Fibroblast of lung (primary cell): Measurements from ENCODE around the gene PRX. TPM values are rescaled to one million over a fixed set of nuclear protein-coding genes. Genes with fewer than 3 reads are reported as not detected.

ENCODE experiments used
- DNase-seq, 2 donors: peaks; one replicate each; pipeline versions ENCODE4 v3.0.0 to v3.0.0-alpha.2; 2010; ENCODE audit warnings: low read depth in 2 of 2
- H2AFZ ChIP-seq: 2 replicates; pipeline ENCODE4 v1.5.1; 2012; ENCODE audit warnings: low read length, control low read depth, inconsistent platforms
- H3K27ac ChIP-seq: 2 replicates; pipeline ENCODE4 v1.5.1; 2011; ENCODE audit warnings: low read length, control low read depth; ENCODE audit not compliant: insufficient read depth
- H3K27me3 ChIP-seq: 2 replicates; pipeline ENCODE4 v1.5.1; 2011; ENCODE audit warnings: mild to moderate bottlenecking, low read length; ENCODE audit not compliant: control insufficient read depth, insufficient read depth
- H3K36me3 ChIP-seq: 2 replicates; pipeline ENCODE4 v1.5.1; 2011; ENCODE audit warnings: low read length; ENCODE audit not compliant: control insufficient read depth, insufficient read depth
- H3K4me1 ChIP-seq: 2 replicates; pipeline ENCODE4 v1.5.1; 2011; ENCODE audit warnings: low read length; ENCODE audit not compliant: control insufficient read depth, insufficient read depth; ENCODE audit errors: extremely low read depth
- H3K4me2 ChIP-seq: 2 replicates; pipeline ENCODE4 v1.5.1; 2011; ENCODE audit warnings: low read length, control low read depth; ENCODE audit not compliant: insufficient read depth; ENCODE audit errors: extremely low read depth
- H3K4me3 ChIP-seq, 4 experiments: fragments of 200-600 bp in 1 of 4; sonication (generic) in 1 of 4; replicated peaks in 1 of 4; 2 replicates each; pipeline ENCODE4 v1.5.1; 2011 to 2016; ENCODE audit warnings: low read length in 4 of 4, low read depth in 3 of 4, mild to moderate bottlenecking in 3 of 4, control low read depth in 2 of 4, inconsistent platforms in 1 of 4, mixed read lengths in 1 of 4; ENCODE audit not compliant: insufficient read depth in 1 of 4; ENCODE audit errors: control extremely low read depth in 1 of 4
- H3K79me2 ChIP-seq: 2 replicates; pipeline ENCODE4 v1.5.1; 2012; ENCODE audit warnings: mild to moderate bottlenecking, low read length, inconsistent platforms; ENCODE audit not compliant: control insufficient read depth, insufficient read depth
- H3K9ac ChIP-seq: 2 replicates; pipeline ENCODE4 v1.5.1; 2011; ENCODE audit warnings: mild to moderate bottlenecking, low read length, control low read depth; ENCODE audit not compliant: insufficient read depth
- H3K9me3 ChIP-seq: 2 replicates; pipeline ENCODE4 v1.5.1; 2012; ENCODE audit warnings: low read depth, low read length; ENCODE audit not compliant: control insufficient read depth, insufficient read depth
- H4K20me1 ChIP-seq: 2 replicates; pipeline ENCODE4 v1.5.1; 2011; ENCODE audit warnings: low read length; ENCODE audit not compliant: control insufficient read depth, insufficient read depth; ENCODE audit errors: extremely low read depth
- EZH2 ChIP-seq: IDR thresholded peaks from 2 replicates; pipeline ENCODE4 v1.5.1; 2012; ENCODE audit warnings: low read length, control low read depth, mild to moderate bottlenecking; ENCODE audit errors: missing control alignments
- polyA plus RNA-seq, 2 donors: library from polyadenylated mRNA; depleted of rRNA in 1 of 2; stranded (reverse) in 1 of 2; unstranded in 1 of 2; fragments of >200 nt; gene quantifications; 2 replicates each; pipeline ENCODE4 v1.2.1, GENCODE V29; 2011 to 2012; ENCODE audit warnings: missing spikeins in 1 of 2
- total RNA-seq: library from RNA; depleted of rRNA; stranded (reverse); fragments of >200 nt; gene quantifications from 2 replicates; pipeline ENCODE4 v1.2.1, GENCODE V29; 2014
- TF ChIP-seq, protein P1 (sequence below), 2 donors: IDR thresholded peaks in 1 of 2; conservative IDR thresholded peaks in 1 of 2; 1 replicate in 1 of 2; 2 replicates in 1 of 2; pipeline ENCODE4 v1.5.1; 2011 to 2012; ENCODE audit warnings: low read length in 2 of 2, control low read depth in 1 of 2, inconsistent platforms in 1 of 2, low read depth in 1 of 2, mild to moderate bottlenecking in 1 of 2

Gene PRX
- total and polyA plus RNA-seq, 2 donors (not counting 1 experiment from before 2014, with no cell fraction given) = 0.91 to 3.6 TPM

- no peak for TF ChIP-seq EZH2
- TF ChIP-seq, protein P1, sequence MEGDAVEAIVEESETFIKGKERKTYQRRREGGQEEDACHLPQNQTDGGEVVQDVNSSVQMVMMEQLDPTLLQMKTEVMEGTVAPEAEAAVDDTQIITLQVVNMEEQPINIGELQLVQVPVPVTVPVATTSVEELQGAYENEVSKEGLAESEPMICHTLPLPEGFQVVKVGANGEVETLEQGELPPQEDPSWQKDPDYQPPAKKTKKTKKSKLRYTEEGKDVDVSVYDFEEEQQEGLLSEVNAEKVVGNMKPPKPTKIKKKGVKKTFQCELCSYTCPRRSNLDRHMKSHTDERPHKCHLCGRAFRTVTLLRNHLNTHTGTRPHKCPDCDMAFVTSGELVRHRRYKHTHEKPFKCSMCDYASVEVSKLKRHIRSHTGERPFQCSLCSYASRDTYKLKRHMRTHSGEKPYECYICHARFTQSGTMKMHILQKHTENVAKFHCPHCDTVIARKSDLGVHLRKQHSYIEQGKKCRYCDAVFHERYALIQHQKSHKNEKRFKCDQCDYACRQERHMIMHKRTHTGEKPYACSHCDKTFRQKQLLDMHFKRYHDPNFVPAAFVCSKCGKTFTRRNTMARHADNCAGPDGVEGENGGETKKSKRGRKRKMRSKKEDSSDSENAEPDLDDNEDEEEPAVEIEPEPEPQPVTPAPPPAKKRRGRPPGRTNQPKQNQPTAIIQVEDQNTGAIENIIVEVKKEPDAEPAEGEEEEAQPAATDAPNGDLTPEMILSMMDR (conservative IDR thresholded peaks at IDR 0.05 in 1 of 2, IDR thresholded peaks at IDR 0.05 in 1 of 2; ENCODE audit: low read depth in 1 of 2, low read length in 2 of 2) = no peak
- no peak overlapping the region for H3K27ac ChIP-seq
- no peak overlapping the region for H2AFZ ChIP-seq
- no peaks in the 10 kb centered on the region for H4K20me1 ChIP-seq
- no peak for DNase-seq
- no peaks in the 10 kb centered on the region for H3K9me3 ChIP-seq
- H3K4me2 ChIP-seq = no peak overlapping the region
- no peaks in the 10 kb centered on the region for H3K36me3 ChIP-seq
- H3K9ac ChIP-seq = no peak overlapping the region
- no peaks in the 10 kb centered on the region for H3K4me1 ChIP-seq
- H3K4me3 ChIP-seq = no peak overlapping the region
- no peaks in the 10 kb centered on the region for H3K79me2 ChIP-seq
- no peaks in the 10 kb centered on the region for H3K27me3 ChIP-seq
Observed at GRCh38 chr19:40362160-40362559, 51.0 kb downstream of the PRX start.

- H3K27ac ChIP-seq = no peak overlapping the region
- no peaks in the 10 kb centered on the region for H4K20me1 ChIP-seq
- TF ChIP-seq, protein P1 (conservative IDR thresholded peaks at IDR 0.05 in 1 of 2, IDR thresholded peaks at IDR 0.05 in 1 of 2; ENCODE audit: low read depth in 1 of 2, low read length in 2 of 2) = no peak
- TF ChIP-seq EZH2 = no peak
- DNase-seq = no peak
- no peaks in the 10 kb centered on the region for H3K9me3 ChIP-seq
- H3K4me2 ChIP-seq = no peak overlapping the region
- no peak overlapping the region for H3K9ac ChIP-seq
- no peaks in the 10 kb centered on the region for H3K4me1 ChIP-seq
- H2AFZ ChIP-seq = no peak overlapping the region
- no peak overlapping the region for H3K4me3 ChIP-seq
- no peaks in the 10 kb centered on the region for H3K79me2 ChIP-seq
- no peaks in the 10 kb centered on the region for H3K36me3 ChIP-seq
- no peaks in the 10 kb centered on the region for H3K27me3 ChIP-seq
Observed at GRCh38 chr19:40360708-40361241, 52.4 kb downstream of the PRX start.

- Histone ChIP-seq H3K4me2 (no peak overlapping the region), H3K4me3 (no peak overlapping the region)
- no peak for DNase-seq
Observed at GRCh38 chr19:40360020-40360707, 53.0 kb downstream of the PRX start.

More at GRCh38 chr19:40360020-40360707, 53.0 kb downstream of the PRX start:
- Histone ChIP-seq H3K9me3 (no peaks in the 10 kb centered on the region), H3K4me1 (no peaks in the 10 kb centered on the region), H3K36me3 (no peaks in the 10 kb centered on the region), H4K20me1 (no peaks in the 10 kb centered on the region), H3K79me2 (no peaks in the 10 kb centered on the region), H3K27me3 (no peaks in the 10 kb centered on the region), H3K27ac (no peak overlapping the region), H2AFZ (no peak overlapping the region), H3K9ac (no peak overlapping the region)
- no peak for TF ChIP-seq EZH2
- TF ChIP-seq, protein P1 (conservative IDR thresholded peaks at IDR 0.05 in 1 of 2, IDR thresholded peaks at IDR 0.05 in 1 of 2; ENCODE audit: low read depth in 1 of 2, low read length in 2 of 2) = no peak
